NCI-H526 treated with DMSO at 0.1 percent for 48 hours (cell line): Measurements from ENCODE around the gene PC.
"Not testable (repeated sequence)": the region's sequence is repeated elsewhere in the genome, so short reads cannot be mapped to it uniquely, and the experiment has no call there.

Experiments used
- DNase-seq: peaks from one replicate; lab custom pipeline; 2025; lab: John Stamatoyannopoulos, UW

The PC gene

GRCh38 chr11:66958232-66958955, at the start of gene PC:
Gene PC (minus strand): TSS chr11:66958383. CDS start chr11:66872159, 86,224 bp downstream.
- peak; percentile 100 for DNase-seq

- no peak for DNase-seq
These were observed 48.9 kb upstream of the PC start for GRCh38 chr11:67007126-67007525.

GRCh38 chr11:67006029-67006884, 48.1 kb upstream of the PC start:
- peak; percentile 10 for DNase-seq

GRCh38 chr11:67005200-67005599, 47.0 kb upstream of the PC start:
- not testable (repeated sequence) for DNase-seq

- DNase-seq = no peak
These were observed 44.8 kb upstream of the PC start for GRCh38 chr11:67002921-67003411.

- no peak for DNase-seq
These were observed 44.2 kb upstream of the PC start for GRCh38 chr11:67002297-67002913.

GRCh38 chr11:67001332-67001731, 43.1 kb upstream of the PC start:
- DNase-seq = no peak

GRCh38 chr11:66999555-66999954, 41.4 kb upstream of the PC start:
- no peak for DNase-seq

- no peak for DNase-seq
These were observed 38.6 kb upstream of the PC start for GRCh38 chr11:66996609-66997273.

- no peak for DNase-seq
These were observed 33.9 kb upstream of the PC start for GRCh38 chr11:66992041-66992440.

GRCh38 chr11:66989360-66989759, 31.2 kb upstream of the PC start:
- not testable (repeated sequence) for DNase-seq

- DNase-seq = not testable (repeated sequence)
These were observed 30.6 kb upstream of the PC start for GRCh38 chr11:66988741-66989140.

- DNase-seq = no peak
These were observed 29.9 kb upstream of the PC start for GRCh38 chr11:66987924-66988637.

- no peak for DNase-seq
These were observed 29.0 kb upstream of the PC start for GRCh38 chr11:66987158-66987620.

- DNase-seq = no peak
These were observed 28.0 kb upstream of the PC start for GRCh38 chr11:66986178-66986545.

- no peak for DNase-seq
These were observed 27.5 kb upstream of the PC start for GRCh38 chr11:66985508-66986177.

GRCh38 chr11:66983275-66983924, 25.2 kb upstream of the PC start:
- DNase-seq = no peak

- no peak for DNase-seq
These were observed 23.9 kb upstream of the PC start for GRCh38 chr11:66981976-66982578.

GRCh38 chr11:66979336-66979980, 21.3 kb upstream of the PC start:
- DNase-seq = no peak
